ENCODE results near the gene BET1L.
"Not testable (repeated sequence)": the region's sequence is repeated elsewhere in the genome, so short reads cannot be mapped to it uniquely, and the experiment has no call there.

The BET1L gene

DNA sequence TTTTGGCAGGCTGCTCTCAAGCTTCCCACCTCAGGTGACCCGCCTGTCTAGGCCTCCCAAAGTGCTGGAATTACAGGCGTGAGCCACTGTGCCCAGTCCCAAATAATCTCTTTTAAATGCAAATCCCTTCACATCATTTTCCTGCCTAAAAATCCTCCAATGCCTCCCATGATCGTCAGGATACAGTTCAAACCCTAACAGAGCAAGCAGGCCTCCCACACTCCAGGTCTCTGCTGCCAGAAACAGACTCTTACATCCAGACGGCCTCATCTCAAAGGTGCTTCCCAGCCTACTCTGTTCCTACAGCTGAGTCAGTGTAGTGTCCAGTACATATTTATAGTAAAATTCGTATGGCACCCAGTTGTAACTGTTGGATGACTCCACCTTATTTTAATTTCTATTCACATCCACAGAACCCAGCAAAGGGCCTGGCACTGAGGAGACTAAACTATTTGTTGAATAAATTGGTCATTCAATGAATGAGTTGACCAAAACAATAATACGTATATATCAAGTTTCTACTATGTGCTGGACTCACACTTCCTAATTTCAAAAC lies 20.7 kb upstream of the BET1L start:
- no peak for DNase-seq (ENCODE audit: low read depth, low spot score)

DNA sequence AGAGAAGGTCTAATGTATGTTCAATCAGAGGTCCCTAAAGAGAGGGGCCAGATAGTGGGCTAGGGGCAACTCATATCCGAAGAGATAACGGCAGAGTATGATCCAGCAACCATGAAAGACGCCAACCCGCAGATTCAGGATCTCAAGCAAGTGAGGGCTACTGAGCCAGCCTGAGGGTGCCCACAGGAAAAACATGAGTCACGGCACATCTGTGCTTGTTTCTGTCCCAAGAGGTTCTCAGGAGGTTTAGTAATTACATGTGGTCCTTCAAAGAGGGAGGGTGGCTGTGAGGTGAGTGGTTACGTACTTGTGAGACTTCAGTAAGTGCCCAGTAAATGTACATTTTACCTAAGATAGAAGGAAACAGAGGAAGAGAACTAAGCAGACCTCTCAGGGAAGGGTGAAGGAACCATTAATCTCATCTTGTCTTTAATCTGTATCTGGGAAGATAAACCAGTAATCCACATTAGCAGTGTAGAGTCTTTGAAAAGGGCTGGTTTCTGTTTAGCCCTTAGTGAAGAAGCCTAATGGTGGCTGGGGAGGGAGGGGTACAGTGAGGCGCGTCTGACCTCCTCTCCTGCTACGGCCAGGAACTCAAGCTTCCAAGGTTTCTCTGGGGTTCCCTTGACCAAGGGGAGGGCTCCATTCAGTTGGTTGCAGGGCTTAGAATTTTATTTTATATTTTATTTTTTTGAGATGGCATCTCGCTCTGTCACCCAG lies 18.7 kb upstream of the BET1L start:
- DNase-seq (ENCODE audit: low read depth, low spot score) = no peak

DNA sequence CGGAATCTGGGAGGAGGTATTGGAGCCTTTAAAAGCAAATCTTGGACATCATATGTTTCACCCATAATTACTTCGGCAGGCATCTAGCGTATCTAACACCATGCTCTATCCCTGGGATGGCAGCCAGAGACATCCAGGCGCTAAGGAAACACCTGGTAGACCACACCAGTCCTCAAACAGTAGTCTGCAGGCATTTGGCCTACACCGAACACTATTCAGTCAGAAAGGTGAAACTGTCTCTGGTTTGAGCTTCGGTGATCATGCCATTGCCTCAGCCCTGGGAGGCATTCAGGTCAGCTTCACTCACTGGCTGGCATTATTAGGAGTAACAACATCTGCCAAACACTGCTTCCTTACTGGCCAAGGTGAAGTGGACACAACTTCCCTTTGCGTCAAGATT lies 17.2 kb upstream of the BET1L start:
- DNase-seq (ENCODE audit: low read depth, low spot score) = no peak

DNA sequence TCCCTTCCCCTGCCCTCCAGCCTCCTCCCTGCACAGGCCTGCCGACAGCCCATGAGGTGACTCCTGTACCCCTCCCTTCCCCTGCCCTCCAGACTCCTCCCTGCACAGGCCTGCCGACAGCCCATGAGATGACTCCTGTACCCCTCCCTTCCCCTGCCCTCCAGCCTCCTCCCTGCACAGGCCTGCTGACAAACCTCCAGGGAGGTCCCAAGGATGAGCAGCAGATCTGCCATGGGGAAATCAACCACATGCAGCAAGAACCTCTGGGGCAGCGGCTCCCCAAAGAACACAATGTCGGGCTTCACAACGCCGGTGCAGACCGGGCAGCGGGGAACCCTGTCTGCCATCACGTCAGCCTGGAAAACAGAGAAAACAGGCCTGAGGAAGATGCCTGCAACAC lies 16.7 kb upstream of the BET1L start:
- DNase-seq (ENCODE audit: low read depth, low spot score) = no peak

DNA sequence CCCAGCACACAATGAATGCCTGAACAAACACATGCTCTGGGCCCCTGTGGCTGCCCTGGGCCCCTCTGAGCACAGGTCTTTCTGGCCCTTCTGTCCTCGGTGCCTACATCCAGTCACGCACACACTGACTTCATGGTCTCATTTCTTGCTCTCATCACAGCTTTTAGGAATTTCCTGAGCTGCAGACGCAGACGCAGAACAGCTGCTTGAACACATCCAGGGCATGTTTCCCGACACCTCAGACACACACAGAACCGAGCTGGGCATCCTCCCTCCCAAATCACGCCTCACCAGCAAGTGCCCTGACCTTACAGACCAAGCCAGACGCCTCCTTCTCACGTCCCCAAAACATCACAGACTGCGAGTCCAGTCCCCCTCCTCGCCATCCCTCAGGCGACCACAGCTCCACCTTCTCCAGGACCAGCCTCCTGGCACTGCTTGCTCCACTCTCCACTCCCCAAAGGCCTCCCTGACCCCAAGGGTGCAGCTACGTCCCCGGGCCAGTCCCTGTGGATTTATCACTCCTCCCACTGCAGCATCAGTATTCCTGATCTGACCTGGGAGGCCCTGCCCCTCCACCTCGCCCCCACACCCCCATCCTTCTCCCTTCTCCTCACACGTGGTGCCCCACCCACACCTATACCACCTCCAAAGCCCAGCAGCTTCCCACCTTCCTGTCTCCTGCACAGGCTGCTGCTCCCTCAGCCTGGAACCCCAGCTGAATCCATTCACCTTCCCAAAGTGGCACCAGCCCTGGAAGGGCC lies 16.0 kb upstream of the BET1L start:
- no peak for DNase-seq (ENCODE audit: low read depth, low spot score)

DNA sequence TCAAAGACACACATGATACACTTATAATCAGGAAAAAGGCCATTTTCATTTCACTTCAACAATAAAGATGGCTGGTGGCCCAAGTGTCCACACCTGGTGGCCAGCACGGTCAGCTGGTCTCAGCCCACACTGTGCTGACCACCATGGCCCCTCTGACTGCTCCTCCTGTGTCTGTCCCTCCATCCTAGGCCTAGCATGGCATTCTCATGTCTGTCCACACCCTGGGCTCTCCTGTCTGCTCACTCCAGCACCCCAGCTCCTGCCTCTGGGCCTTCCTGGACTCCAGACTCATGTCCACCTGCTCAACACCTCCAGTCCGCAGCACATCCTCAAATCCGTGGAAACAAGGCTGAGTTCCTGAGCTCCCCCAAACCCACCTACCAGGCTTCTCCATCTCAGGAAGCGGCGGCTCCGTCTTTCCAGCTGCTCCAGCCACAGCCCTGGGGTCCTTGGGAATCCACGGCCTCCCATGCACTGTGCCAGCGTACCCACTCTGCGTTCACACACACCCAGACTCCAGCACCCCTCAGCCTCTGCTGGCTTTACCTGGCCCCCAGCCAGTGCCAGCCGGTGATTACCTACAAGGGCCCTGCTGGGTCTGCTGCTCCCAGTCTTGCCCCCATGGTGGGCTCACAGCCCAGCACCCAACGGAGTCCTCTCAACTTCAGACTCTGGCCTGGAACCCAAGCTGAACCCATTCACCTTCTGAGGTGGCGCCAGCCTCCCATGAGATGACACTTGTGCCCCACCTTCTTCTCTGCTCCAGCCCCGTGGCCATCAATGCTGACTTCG lies 15.0 kb upstream of the BET1L start:
- no peak for DNase-seq (ENCODE audit: low read depth, low spot score)

DNA sequence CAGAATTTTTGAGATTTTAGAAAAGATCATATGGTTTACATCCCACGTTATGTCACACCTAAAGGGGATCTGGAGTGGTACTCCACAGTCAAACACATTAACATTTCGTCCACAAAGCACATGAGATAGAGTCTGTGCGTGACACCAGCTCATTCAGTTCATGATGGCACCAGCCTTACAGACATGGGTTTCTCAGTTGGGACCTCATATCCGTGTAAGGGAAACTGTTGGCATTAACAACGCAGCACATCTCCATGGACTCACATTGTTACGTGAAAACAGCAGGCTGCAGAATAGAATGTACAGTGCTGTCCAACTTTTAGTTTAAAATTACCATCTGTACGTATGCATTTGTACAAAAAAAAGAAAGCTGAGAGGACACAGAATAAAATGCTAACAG lies 14.3 kb upstream of the BET1L start:
- no peak for DNase-seq (ENCODE audit: low read depth, low spot score)

DNA sequence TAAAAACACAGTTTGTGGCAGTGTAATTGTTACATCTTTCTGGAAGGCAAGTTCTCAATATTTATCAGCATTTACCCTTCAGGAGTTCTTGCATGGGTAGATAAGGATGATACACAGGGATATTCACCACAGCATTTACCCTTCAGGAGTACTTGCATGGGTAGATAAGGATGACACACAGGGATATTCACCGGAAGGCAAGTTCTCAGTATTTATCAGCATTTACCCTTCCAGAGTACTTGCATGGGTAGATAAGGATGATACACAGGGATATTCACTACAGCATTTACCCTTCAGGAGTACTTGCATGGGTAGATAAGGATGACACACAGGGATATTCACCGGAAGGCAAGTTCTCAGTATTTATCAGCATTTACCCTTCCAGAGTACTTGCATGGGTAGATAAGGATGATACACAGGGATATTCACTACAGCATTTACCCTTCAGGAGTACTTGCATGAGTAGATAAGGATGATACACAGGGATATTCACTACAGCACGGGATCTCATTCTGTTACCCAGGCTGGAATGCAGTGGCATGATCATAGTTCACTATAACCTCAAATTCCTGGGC lies 13.5 kb upstream of the BET1L start:
- DNase-seq (ENCODE audit: low read depth, low spot score) = not testable (repeated sequence)

DNA sequence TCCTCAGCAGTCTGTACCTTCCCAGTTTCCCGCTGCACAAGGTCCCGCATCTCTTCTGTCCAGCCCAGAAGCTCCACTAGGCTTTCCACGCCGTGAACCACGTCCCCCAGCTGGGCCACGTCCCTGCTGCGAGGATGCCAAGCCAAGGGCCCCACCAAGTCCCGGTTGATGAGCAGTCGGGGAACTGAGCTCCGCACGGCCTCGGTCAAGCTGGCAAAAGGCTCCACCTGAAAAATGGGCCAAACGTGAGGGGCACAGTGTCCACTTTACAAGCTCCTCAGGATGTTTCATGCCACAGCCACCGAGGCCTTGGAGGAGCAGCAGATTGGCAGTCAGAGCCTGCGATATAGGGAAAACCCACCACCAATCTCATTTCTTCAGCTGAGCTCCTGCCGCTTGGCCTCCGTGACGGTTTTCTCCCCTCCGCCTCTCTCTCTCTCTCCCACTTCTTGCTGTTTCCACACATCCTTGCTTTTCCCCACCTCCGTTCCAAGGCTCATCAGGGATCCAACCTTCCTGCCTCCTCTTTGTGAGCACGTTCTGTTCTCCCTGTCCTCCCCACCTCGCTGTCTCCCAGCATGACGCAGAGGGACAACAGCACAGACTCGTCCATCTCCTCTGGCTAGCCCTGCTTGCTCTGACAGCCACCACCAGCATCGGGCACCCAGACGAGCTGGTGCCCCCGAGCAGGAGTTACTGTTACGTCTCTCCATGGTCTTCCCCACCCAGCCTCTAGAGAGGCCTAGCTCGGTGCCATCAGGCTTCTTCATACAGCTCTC lies 11.8 kb upstream of the BET1L start:
- no peak for DNase-seq (ENCODE audit: low read depth, low spot score)

DNA sequence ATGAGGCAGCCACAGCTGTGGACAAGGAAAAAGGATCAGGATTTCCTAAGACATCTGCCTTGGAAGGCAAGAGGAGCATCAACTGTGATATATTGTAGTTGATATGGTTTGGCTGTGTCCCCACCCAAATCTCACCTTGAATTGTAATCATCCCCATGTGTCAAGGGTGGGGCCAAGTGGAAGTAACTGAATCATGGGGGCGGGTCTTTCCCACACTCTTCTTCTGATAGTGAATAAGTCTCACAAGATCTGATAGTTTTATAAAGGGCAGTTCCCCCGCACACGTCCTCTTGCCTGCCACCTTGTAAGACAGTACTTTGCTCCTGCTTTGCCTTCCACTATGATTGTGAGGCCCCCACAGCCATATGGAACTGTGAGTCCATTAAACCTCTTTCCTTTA lies 10.5 kb upstream of the BET1L start:
- no peak for DNase-seq (ENCODE audit: low read depth, low spot score)

DNA sequence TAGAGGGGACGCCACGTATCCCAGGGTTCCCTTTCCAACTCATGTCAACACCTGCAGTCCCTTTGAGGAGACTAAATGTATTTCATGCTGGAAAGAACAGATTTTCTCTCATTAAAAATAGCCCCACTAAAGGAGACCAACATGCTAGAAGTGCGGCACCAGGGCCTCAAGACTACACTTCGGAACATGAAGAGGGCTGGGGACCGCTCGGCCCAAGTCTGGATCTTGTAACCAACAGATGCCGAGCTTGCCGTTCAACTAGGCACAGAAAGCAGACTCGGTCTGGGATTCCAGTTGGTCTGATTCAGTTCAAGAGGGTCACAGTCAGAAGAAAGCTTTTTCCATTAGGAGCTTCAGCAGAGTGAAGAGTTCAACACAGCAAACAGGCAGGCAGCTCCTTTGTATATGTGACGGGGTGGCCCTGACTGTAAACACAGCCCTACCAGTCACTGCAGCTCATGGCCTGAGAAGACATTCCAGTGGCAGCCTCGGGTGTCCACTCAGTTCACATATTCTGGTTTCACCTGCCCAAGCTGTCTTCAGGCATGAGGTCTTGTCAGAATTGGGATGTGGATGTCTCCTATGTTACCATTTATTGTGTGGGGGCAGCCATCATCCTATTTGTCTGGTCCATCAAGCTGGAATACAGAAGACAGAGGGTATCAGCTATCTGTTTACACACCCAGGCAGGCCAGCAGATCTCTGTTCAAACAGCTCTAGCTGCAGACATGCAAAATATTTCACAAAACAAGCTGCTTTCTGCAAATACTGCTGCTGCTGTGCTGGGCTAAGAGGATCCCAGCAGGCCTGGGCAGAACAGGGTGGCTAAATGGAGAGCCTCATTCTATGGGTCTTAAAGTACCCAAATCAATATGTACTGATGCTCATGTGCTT lies 9.1 kb upstream of the BET1L start:
- no peak for DNase-seq (ENCODE audit: low read depth, low spot score)

DNA sequence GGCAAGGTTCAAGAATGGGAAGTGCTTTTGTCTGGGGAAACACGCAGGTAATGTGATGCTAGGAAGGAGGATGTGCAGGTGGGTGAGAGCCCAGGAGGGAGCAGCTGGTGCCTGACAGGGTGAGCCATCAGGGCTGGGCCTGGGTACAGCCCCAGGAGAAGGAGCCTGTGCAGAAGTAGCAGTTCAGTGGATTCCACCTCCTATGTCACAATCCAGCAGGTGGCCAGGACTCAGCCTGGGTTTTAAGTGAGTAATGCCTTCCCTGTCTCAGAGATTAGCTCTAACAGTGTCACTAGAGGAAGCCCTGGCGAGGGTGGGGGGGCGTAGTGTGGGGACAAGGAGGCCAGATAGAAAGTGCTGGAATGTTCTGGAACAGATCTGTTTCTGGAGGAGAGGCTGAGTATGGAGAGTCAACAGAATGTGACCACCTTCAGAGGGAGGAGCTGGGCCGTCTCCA lies 8.4 kb upstream of the BET1L start:
- no peak for DNase-seq (ENCODE audit: low read depth, low spot score)

DNA sequence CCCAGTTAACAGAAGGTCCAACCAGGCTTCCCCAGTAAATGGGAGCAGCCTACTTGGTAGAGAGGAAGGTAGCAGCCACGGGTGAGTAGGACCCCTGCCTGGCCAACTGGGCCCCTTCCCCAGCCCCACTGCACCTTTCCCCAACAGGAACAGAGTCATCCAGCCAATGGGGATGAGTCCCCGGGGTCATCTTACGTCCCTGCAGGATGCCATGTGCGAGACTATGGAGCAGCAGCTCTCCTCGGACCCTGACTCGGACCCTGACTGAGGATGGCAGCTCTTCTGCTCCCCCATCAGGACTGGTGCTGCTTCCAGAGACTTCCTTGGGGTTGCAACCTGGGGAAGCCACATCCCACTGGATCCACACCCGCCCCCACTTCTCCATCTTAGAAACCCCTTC lies 6.9 kb upstream of the BET1L start:
- DNase-seq (ENCODE audit: low read depth, low spot score) = no peak

DNA sequence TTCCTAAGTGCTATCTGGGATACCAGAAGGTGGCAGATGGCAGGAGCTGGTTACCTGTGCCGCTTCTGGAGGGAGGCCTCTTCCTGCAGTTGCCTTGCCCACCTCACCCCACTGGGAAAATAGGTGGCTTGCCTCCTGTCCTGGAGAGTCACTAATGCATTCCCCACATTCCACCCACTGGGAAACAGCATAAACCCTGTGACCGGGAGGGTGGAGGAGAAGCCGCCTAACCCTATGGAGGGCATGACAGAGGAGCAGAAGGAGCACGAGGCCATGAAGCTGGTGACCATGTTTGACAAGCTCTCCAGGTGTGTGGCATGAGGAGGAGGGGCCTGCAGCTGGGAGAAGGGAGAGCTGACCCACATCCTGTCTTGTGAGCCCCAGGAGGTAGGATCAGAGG lies 5.9 kb upstream of the BET1L start:
- no peak for DNase-seq (ENCODE audit: low read depth, low spot score)

DNA sequence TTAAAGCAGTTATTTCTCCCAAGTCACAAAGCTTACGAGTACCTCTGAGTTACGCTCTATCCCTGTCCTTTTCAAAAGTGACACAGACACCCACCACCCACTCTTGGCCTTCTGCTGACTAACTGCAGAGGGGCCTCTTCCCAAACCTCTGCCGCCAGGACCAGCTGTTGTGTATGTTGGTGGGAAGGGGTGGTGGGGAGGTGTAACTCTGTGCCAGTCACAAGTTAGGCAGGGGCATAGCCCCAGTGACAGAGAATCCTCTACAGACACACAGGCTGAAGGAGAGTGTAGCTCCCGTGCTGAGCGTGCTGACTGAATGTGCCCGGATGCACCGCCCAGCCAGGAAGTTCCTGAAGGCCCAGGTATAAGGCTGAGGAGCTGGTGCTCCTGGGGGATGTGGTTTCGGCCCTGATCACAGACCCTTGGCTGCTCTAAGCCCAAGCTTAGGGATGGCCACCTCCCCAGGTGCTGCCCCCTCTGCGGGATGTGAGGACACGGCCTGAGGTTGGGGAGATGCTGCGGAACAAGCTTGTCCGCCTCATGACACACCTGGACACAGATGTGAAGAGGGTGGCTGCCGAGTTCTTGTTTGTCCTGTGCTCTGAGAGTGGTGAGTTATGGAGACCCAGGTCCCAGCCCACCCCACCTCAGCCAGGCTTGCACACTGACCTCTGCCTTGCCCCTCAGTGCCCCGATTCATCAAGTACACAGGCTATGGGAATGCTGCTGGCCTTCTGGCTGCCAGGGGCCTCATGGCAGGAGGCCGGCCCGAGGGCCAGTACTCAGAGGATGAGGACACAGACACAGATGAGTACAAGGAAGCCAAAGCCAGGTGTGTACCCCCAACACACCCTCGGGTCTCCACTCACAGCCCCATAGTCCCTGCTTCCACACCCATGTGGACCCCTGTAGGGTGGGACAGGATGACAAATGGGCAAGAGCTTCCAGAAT lies 5.2 kb upstream of the BET1L start:
- DNase-seq (ENCODE audit: low read depth, low spot score) = no peak

DNA sequence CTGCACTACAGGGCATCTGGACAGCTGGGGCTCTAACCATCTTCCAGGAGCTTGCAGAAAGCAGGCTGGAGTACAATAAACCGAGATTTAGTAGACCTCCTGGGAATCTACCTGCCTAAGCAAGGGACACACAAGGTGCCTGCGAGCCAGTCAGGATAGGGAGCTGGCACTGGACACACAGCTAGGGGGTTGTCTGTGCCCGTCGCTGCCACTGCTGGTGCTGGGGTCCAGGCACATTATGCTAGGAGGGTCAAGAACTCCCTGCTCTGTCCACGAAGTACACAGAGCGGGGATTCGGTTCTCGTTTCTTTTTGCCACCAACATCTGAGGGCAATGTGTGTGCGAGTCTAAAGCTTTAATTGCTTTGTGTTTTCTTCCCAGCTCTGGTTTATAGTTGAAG lies 4.5 kb upstream of the BET1L start:
- DNase-seq (ENCODE audit: low read depth, low spot score) = no peak

DNA sequence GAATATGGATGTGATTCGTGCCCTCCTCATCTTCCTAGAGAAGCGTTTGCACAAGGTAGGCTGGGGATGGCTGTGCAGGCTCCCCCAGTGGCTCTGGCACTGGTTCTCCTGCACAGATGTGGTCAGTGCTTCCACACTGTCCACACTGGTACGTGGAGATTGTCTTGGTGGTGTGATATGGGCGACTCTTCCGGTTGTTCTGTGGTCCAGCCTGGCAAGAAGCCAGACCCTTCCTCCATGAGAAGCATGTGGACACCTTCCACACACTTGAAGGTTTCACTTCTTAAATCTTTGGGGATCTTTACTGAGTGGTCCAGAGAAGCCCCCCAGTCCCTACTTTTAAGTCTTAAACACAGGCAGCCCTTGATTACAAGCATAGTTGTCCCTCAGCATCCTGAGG lies 4.1 kb upstream of the BET1L start:
- DNase-seq (ENCODE audit: low read depth, low spot score) = no peak

DNA sequence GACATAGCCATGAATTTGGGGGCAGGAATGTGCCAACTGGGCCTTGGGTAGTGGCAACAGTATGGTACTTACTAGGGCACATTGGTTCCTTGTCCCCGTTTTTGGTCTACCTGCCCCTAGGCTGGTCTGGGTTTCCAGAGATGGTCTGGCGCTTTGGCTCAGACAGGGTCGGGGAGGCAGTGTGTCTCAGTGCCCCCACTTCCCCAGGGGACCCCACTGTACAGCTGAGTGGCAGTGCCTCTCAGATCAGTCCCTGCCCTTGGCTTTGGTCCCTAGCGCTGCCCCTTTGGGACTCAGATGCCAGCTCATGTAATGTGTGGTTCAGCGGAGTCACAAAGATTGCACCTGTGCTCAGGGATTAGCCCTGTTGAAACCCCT lies 3.6 kb upstream of the BET1L start:
- DNase-seq (ENCODE audit: low read depth, low spot score) = no peak

All from activated naive CD8-positive, alpha-beta T cell treated with anti-CD3 and anti-CD28 coated beads, Interleukin-2, amount 50 U/mL, for 16 hours (primary cell).